ENCODE results near the gene HOXB9.

The HOXB9 gene

GRCh38 chr17:48643697-48644012, 17.5 kb upstream of the HOXB9 start:
- no peak overlapping the region for H2AFZ ChIP-seq (ENCODE audit: low read depth, low read length)
- H3K9ac ChIP-seq (ENCODE audit: low read depth, low read length) = no peak overlapping the region
- H3K27me3 ChIP-seq (ENCODE audit: insufficient read depth, low read length, poor library complexity) = peaks cover 29% of the 10 kb centered on the region
- H3K36me3 ChIP-seq (ENCODE audit: insufficient read depth, low read length) = no peaks in the 10 kb centered on the region
- no peaks in the 10 kb centered on the region for H4K20me1 ChIP-seq (ENCODE audit: insufficient read depth, low read length)
- no peaks in the 10 kb centered on the region for H3K79me2 ChIP-seq (ENCODE audit: insufficient read depth, low read length)
- no peak overlapping the region for H3K27ac ChIP-seq (ENCODE audit: low read length)
- H3K4me1 ChIP-seq (ENCODE audit: insufficient read depth, low read length) = no peaks in the 10 kb centered on the region
- ATAC-seq (ENCODE audit: insufficient read depth, low read depth) = no peak
- H3K9me3 ChIP-seq (ENCODE audit: insufficient read depth, low read length, severe bottlenecking) = no peaks in the 10 kb centered on the region
- H3K4me2 ChIP-seq (ENCODE audit: insufficient read depth, low read length) = no peak overlapping the region
- no peak overlapping the region for H3K4me3 ChIP-seq (ENCODE audit: low read depth in 1 of 2, low read length in 2 of 2)
- DNase-seq = no peak
- no peak for TF ChIP-seq CTCF (IDR thresholded peaks at IDR 0.05; ENCODE audit: borderline replicate concordance, extremely low read depth, low read length, poor library complexity, severe bottlenecking)
- no peak for TF ChIP-seq EZH2 (IDR thresholded peaks at IDR 0.05; ENCODE audit: borderline replicate concordance, low read depth, low read length, severe bottlenecking)

DNA sequence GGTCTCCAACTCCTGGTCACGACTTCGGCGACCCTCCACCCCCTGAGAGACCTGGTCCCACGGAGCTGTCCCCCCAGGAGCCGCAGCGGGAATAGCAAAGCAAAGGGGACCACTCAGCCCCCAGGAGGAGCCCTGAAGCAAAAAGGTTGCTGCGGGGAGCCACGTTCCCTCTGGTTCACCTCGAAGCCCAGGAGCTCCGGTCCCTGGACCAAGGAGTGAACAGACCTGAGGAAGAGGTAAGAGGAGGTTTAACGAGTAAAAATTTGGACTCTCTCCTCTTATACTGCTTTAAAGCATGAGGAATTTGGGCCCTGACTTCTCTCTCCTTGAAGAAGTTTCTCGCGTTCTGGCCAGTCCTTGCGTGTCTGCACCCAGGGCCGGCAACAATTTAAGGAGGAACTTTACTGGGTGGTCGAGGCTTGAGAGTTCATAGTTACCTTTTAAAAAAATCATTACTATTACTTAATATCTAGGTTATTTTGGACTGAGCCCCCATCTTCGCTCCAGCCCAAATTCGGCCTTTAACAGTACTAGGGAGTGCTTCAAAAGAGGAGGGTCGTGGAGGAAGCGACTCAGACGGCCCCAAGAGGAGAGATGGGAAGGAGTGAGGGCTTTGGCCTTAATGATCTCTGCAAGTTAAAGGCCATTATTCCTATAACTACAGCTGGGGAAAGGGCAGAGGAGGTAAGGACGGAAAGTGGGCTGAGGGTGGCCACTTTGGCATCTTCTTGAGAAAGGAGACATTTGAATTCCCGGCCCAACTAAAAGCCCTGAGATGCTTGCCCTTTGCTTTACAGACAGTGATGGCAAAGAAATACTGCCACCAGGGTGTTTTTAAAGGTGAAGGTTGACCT, 16.9 kb upstream of the HOXB9 start:
- Histone ChIP-seq H3K79me2 (ENCODE audit: insufficient read depth, low read length) (no peaks in the 10 kb centered on the region), H3K27ac (ENCODE audit: low read length) (no peak overlapping the region), H3K36me3 (ENCODE audit: insufficient read depth, low read length) (no peaks in the 10 kb centered on the region), H3K4me2 (ENCODE audit: insufficient read depth, low read length) (no peak overlapping the region), H3K9me3 (ENCODE audit: insufficient read depth, low read length, severe bottlenecking) (no peaks in the 10 kb centered on the region), H3K9ac (ENCODE audit: low read depth, low read length) (no peak overlapping the region), H2AFZ (ENCODE audit: low read depth, low read length) (no peak overlapping the region), H3K27me3 (ENCODE audit: insufficient read depth, low read length, poor library complexity) (peaks cover 34% of the 10 kb centered on the region), H3K4me1 (ENCODE audit: insufficient read depth, low read length) (no peaks in the 10 kb centered on the region), H4K20me1 (ENCODE audit: insufficient read depth, low read length) (no peaks in the 10 kb centered on the region), H3K4me3 (ENCODE audit: low read depth in 1 of 2, low read length in 2 of 2) (no peak overlapping the region)
- ATAC-seq (ENCODE audit: insufficient read depth, low read depth) (no peak), DNase-seq (no peak)
- TF ChIP-seq EZH2 (IDR thresholded peaks at IDR 0.05; ENCODE audit: borderline replicate concordance, low read depth, low read length, severe bottlenecking) = no peak
- no peak for TF ChIP-seq CTCF (IDR thresholded peaks at IDR 0.05; ENCODE audit: borderline replicate concordance, extremely low read depth, low read length, poor library complexity, severe bottlenecking)

DNA sequence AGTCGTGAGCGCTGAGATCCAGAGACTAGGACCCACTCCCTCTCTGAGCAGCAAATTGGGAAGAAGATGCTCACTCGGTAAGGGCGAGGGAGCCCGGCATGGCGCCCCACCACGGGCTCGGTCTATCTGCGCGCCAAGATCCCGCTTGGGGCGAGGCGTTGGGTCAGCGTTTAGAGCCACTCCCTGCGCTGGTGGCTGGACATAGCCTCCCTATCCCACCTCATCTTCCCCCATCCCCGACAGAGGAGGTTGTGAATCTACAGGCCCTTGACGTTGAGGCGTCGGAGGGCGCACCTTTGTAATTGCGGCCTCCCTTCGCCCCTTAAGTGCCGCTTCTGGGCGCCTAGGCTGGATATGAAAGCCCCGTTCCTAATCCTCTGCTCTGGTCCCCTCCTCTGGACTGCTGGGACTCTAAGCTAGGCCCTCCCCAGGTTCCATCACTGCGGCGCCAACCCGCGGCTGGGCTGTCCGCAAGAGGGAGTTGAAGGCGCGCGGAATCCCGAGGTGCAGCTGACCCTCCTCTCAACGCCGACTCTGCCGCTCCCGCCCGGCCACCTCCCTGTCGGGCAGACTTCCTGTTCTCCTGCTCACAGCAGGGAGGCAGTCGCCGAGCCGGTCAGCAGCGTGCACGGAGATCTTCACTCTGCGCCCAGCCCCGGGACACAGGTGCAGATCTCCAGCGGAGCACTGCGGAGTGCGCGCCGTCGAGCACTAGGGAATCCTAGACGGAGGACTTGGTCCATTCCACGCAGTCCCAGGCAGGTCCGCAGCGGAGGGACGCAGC, 16.1 kb upstream of the HOXB9 start:
- H3K4me1 ChIP-seq (ENCODE audit: insufficient read depth, low read length) = no peaks in the 10 kb centered on the region
- no peaks in the 10 kb centered on the region for H3K36me3 ChIP-seq (ENCODE audit: insufficient read depth, low read length)
- H3K4me3 ChIP-seq (ENCODE audit: low read depth in 1 of 2, low read length in 2 of 2) = no peak overlapping the region
- H2AFZ ChIP-seq (ENCODE audit: low read depth, low read length) = no peak overlapping the region
- DNase-seq (no peak), ATAC-seq (ENCODE audit: insufficient read depth, low read depth) (no peak)
- H3K9ac ChIP-seq (ENCODE audit: low read depth, low read length) = no peak overlapping the region
- no peaks in the 10 kb centered on the region for H3K79me2 ChIP-seq (ENCODE audit: insufficient read depth, low read length)
- no peak for TF ChIP-seq CTCF (IDR thresholded peaks at IDR 0.05; ENCODE audit: borderline replicate concordance, extremely low read depth, low read length, poor library complexity, severe bottlenecking)
- no peak for TF ChIP-seq EZH2 (IDR thresholded peaks at IDR 0.05; ENCODE audit: borderline replicate concordance, low read depth, low read length, severe bottlenecking)
- no peak overlapping the region for H3K27ac ChIP-seq (ENCODE audit: low read length)
- peaks cover 42% of the 10 kb centered on the region for H3K27me3 ChIP-seq (ENCODE audit: insufficient read depth, low read length, poor library complexity)
- no peaks in the 10 kb centered on the region for H3K9me3 ChIP-seq (ENCODE audit: insufficient read depth, low read length, severe bottlenecking)
- no peak overlapping the region for H3K4me2 ChIP-seq (ENCODE audit: insufficient read depth, low read length)
- no peaks in the 10 kb centered on the region for H4K20me1 ChIP-seq (ENCODE audit: insufficient read depth, low read length)
